K562 (cell line): ENCODE results near the gene RO60. TPM values are rescaled to one million over a fixed set of nuclear protein-coding genes. Genes with fewer than 3 reads are reported as not detected.
A peak's percentile ranks its signal among the peaks of the same experiment; 100 is the strongest.

Source experiments
- ERF ChIP-seq: fragments of 450-650 bp; formaldehyde crosslinking; IDR thresholded peaks from 2 replicates; pipeline ENCODE4 v1.4.0; 2020; ENCODE audit warnings: mild to moderate bottlenecking, mixed read lengths
- ETV1 ChIP-seq: fragments of 450-650 bp; conservative IDR thresholded peaks from 2 replicates; pipeline ENCODE4 v1.6.1; 2016; ENCODE audit warnings: missing genetic modification characterization, control low read depth, low read depth, missing compliant biosample characterization
- GATAD2A ChIP-seq: fragments of 450-650 bp; IDR thresholded peaks from 2 replicates; pipeline ENCODE4 v1.6.1; 2017
- MAFG ChIP-seq: fragments of 450-650 bp; conservative IDR thresholded peaks from 2 replicates; pipeline ENCODE4 v1.6.1; 2016; ENCODE audit warnings: missing genetic modification characterization, missing compliant biosample characterization
- MYNN ChIP-seq, 2 experiments: sonication (generic); formaldehyde crosslinking in 1 of 2; IDR thresholded peaks; 2 replicates each; pipeline versions ENCODE4 v1.5.0 to v1.6.1; 2016 to 2020; ENCODE audit warnings: antibody characterized with exemption in 1 of 2, missing genetic modification reagents in 1 of 2
- TFAP4 ChIP-seq: sonication (generic); formaldehyde crosslinking; IDR thresholded peaks from 2 replicates; pipeline ENCODE4 v1.8.0; 2022; ENCODE audit warnings: missing genetic modification reagents, mild to moderate bottlenecking, moderate library complexity, borderline replicate concordance
- USF2 ChIP-seq: sonication (generic); formaldehyde crosslinking; IDR thresholded peaks from 2 replicates; pipeline ENCODE4 v1.5.0; 2020; ENCODE audit warnings: missing genetic modification reagents
- ZNF584 ChIP-seq: fragments of 200-800 bp; sonication (Bioruptor generic); IDR thresholded peaks from 2 replicates; pipeline ENCODE4 v1.6.1; 2016; ENCODE audit warnings: low read depth, mild to moderate bottlenecking, missing genetic modification characterization, missing compliant biosample characterization
- polyA plus RNA-seq, 8 experiments: library from polyadenylated mRNA; depleted of rRNA in 4 of 8; stranded (reverse) in 5 of 8; unstranded in 3 of 8; fragments of >200 nt; fragmentation: Nextera tagmentation in 2 of 8; fragmentation: Illumina TruSeq in 1 of 8; extraction: Ambion mirVana in 2 of 8; extraction: Trizol in 1 of 8; gene quantifications; 2 replicates each; pipeline versions ENCODE4 v1.2.1 to v1.2.3, GENCODE V29; 2011 to 2014; ENCODE audit warnings: inconsistent platforms in 1 of 8, missing spikeins in 1 of 8
- total RNA-seq, 7 experiments: library from RNA; depleted of rRNA in 6 of 7; stranded (reverse); fragments of >200 nt in 6 of 7; fragmentation: Illumina TruSeq in 2 of 7; extraction: Trizol in 2 of 7; gene quantifications; 2 replicates each; pipeline versions ENCODE4 v1.2.1 to v1.2.3, GENCODE V29; 2011 to 2021; ENCODE audit warnings: low replicate concordance in 1 of 7
- TF ChIP-seq, protein P1 (sequence below): fragments of 200-800 bp; sonication (Bioruptor generic); IDR thresholded peaks from 2 replicates; pipeline ENCODE4 v1.6.1; 2017; ENCODE audit warnings: missing genetic modification characterization, missing compliant biosample characterization
- TF ChIP-seq, protein P2 (sequence below): IDR thresholded peaks from 2 replicates; pipeline ENCODE4 v1.6.1; 2016; ENCODE audit warnings: missing genetic modification characterization, missing compliant biosample characterization
- TF ChIP-seq, protein P3 (sequence below): fragments of 450-650 bp; IDR thresholded peaks from 2 replicates; pipeline ENCODE4 v1.6.1; 2017; ENCODE audit warnings: antibody characterized with exemption, mild to moderate bottlenecking

The RO60 gene
- total and polyA plus RNA-seq, 9 of the 15 experiments (the other 6 are each of a cell fraction or from before 2014, with no cell fraction given) = 24.9 to 187 (median 101) TPM

DNA sequence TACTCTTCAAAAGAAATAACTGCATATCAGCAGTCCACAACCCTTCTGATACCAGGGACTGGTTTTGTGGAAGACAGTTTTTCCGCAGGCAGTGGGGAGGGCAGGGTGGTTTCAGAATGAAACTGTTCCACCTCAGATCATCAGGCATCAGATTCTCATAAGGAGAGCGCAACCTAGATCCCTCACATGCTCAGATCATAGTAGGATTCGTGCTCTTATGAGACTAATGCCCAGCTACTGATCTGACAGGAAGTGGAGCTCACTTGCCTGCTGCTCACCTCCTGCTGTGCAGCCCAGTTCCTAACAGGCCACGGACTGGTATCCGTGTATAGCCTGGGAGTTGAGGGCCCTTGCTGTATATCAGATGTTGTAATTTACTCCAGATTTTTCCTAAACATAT is 11.5 kb downstream of the RO60 start (continued):
- TF ChIP-seq ERF (CRISPR knock-in tag) = 0 out of 2 replicates have a peak, but pooled peaks have one; percentile 57
- no peak for TF ChIP-seq MAFG (tag)
- TF ChIP-seq MYNN (IDR thresholded peaks at IDR 0.05) = no peak
- TF ChIP-seq MYNN (CRISPR knock-in tag; IDR thresholded peaks at IDR 0.05) = no peak
- TF ChIP-seq, protein P1, sequence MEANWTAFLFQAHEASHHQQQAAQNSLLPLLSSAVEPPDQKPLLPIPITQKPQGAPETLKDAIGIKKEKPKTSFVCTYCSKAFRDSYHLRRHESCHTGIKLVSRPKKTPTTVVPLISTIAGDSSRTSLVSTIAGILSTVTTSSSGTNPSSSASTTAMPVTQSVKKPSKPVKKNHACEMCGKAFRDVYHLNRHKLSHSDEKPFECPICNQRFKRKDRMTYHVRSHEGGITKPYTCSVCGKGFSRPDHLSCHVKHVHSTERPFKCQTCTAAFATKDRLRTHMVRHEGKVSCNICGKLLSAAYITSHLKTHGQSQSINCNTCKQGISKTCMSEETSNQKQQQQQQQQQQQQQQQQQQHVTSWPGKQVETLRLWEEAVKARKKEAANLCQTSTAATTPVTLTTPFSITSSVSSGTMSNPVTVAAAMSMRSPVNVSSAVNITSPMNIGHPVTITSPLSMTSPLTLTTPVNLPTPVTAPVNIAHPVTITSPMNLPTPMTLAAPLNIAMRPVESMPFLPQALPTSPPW = 0 out of 2 replicates have a peak, but pooled peaks have one; percentile 4
- no peak for TF ChIP-seq ZNF584 (CRISPR knock-in tag)
- no peak for TF ChIP-seq USF2 (CRISPR knock-in tag)
- peak; percentile 20; the same call in 1 of the 2 replicates for TF ChIP-seq TFAP4 (CRISPR knock-in tag)
- TF ChIP-seq, protein P2, sequence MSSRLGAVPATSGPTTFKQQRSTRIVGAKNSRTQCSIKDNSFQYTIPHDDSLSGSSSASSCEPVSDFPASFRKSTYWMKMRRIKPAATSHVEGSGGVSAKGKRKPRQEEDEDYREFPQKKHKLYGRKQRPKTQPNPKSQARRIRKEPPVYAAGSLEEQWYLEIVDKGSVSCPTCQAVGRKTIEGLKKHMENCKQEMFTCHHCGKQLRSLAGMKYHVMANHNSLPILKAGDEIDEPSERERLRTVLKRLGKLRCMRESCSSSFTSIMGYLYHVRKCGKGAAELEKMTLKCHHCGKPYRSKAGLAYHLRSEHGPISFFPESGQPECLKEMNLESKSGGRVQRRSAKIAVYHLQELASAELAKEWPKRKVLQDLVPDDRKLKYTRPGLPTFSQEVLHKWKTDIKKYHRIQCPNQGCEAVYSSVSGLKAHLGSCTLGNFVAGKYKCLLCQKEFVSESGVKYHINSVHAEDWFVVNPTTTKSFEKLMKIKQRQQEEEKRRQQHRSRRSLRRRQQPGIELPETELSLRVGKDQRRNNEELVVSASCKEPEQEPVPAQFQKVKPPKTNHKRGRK (tag) = no peak
- TF ChIP-seq, protein P3, sequence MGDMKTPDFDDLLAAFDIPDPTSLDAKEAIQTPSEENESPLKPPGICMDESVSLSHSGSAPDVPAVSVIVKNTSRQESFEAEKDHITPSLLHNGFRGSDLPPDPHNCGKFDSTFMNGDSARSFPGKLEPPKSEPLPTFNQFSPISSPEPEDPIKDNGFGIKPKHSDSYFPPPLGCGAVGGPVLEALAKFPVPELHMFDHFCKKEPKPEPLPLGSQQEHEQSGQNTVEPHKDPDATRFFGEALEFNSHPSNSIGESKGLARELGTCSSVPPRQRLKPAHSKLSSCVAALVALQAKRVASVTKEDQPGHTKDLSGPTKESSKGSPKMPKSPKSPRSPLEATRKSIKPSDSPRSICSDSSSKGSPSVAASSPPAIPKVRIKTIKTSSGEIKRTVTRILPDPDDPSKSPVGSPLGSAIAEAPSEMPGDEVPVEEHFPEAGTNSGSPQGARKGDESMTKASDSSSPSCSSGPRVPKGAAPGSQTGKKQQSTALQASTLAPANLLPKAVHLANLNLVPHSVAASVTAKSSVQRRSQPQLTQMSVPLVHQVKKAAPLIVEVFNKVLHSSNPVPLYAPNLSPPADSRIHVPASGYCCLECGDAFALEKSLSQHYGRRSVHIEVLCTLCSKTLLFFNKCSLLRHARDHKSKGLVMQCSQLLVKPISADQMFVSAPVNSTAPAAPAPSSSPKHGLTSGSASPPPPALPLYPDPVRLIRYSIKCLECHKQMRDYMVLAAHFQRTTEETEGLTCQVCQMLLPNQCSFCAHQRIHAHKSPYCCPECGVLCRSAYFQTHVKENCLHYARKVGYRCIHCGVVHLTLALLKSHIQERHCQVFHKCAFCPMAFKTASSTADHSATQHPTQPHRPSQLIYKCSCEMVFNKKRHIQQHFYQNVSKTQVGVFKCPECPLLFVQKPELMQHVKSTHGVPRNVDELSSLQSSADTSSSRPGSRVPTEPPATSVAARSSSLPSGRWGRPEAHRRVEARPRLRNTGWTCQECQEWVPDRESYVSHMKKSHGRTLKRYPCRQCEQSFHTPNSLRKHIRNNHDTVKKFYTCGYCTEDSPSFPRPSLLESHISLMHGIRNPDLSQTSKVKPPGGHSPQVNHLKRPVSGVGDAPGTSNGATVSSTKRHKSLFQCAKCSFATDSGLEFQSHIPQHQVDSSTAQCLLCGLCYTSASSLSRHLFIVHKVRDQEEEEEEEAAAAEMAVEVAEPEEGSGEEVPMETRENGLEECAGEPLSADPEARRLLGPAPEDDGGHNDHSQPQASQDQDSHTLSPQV = peak; percentile 46
- TF ChIP-seq GATAD2A = 0 out of 2 replicates have a peak, but pooled peaks have one; percentile 23
- peak; percentile 27; the same call in 1 of the 2 replicates for TF ChIP-seq ETV1
